K562 (cell line): Measurements from ENCODE around the gene PTPRB. TPM values are rescaled to one million over a fixed set of nuclear protein-coding genes. Genes with fewer than 3 reads are reported as not detected.

Experiments
- DEAF1 ChIP-seq: fragments of 450-650 bp; formaldehyde crosslinking; IDR thresholded peaks from 2 replicates; pipeline ENCODE4 v1.4.0; 2020; ENCODE audit warnings: mild to moderate bottlenecking, moderate library complexity
- GTF2B ChIP-seq: IDR thresholded peaks from 2 replicates; pipeline ENCODE4 v1.6.1; 2011; ENCODE audit not compliant: insufficient read length; ENCODE audit errors: extremely low read depth
- JUNB ChIP-seq: fragments of 450-650 bp; formaldehyde crosslinking; conservative IDR thresholded peaks from 2 replicates; pipeline ENCODE4 v1.4.0; 2020; ENCODE audit warnings: mild to moderate bottlenecking
- MTA2 ChIP-seq: fragments of 450-650 bp; IDR thresholded peaks from 2 replicates; pipeline ENCODE4 v1.6.1; 2016; ENCODE audit warnings: low read depth
- POLR2A ChIP-seq: fragments of 450-650 bp; conservative IDR thresholded peaks from 2 replicates; pipeline ENCODE4 v1.6.1; 2016
- THRAP3 ChIP-seq: fragments of 450-650 bp; IDR thresholded peaks from 2 replicates; pipeline ENCODE4 v1.6.1; 2016; ENCODE audit warnings: mild to moderate bottlenecking, inconsistent platforms, borderline replicate concordance
- ZBTB26 ChIP-seq: fragments of 450-650 bp; formaldehyde crosslinking; IDR thresholded peaks from 2 replicates; pipeline ENCODE4 v1.4.0; 2022; ENCODE audit warnings: missing genetic modification characterization
- ZBTB5 ChIP-seq: fragments of 450-650 bp; IDR thresholded peaks from 2 replicates; pipeline ENCODE4 v1.6.1; 2017; ENCODE audit warnings: antibody characterized with exemption
- ZNF134 ChIP-seq: fragments of 250-450 bp; sonication (Bioruptor Pico); conservative IDR thresholded peaks from 2 replicates; pipeline ENCODE4 v1.4.0; 2020
- polyA plus RNA-seq, 8 experiments: library from polyadenylated mRNA; depleted of rRNA in 4 of 8; stranded (reverse) in 5 of 8; unstranded in 3 of 8; fragments of >200 nt; fragmentation: Nextera tagmentation in 2 of 8; fragmentation: Illumina TruSeq in 1 of 8; extraction: Ambion mirVana in 2 of 8; extraction: Trizol in 1 of 8; gene quantifications; 2 replicates each; pipeline versions ENCODE4 v1.2.1 to v1.2.3, GENCODE V29; 2011 to 2014; ENCODE audit warnings: inconsistent platforms in 1 of 8, missing spikeins in 1 of 8
- total RNA-seq, 7 experiments: library from RNA; depleted of rRNA in 6 of 7; stranded (reverse); fragments of >200 nt in 6 of 7; fragmentation: Illumina TruSeq in 2 of 7; extraction: Trizol in 2 of 7; gene quantifications; 2 replicates each; pipeline versions ENCODE4 v1.2.1 to v1.2.3, GENCODE V29; 2011 to 2021; ENCODE audit warnings: low replicate concordance in 1 of 7

The PTPRB gene
- total and polyA plus RNA-seq, 9 of the 15 experiments (the other 6 are each of a cell fraction or from before 2014, with no cell fraction given) = 0.46 to 5.9 (median 3.1) TPM

- no peak for TF ChIP-seq JUNB (CRISPR knock-in tag)
- TF ChIP-seq GTF2B = no peak
- no peak for TF ChIP-seq DEAF1 (CRISPR knock-in tag)
- TF ChIP-seq THRAP3 = no peak
- TF ChIP-seq MTA2 = no peak
- no peak for TF ChIP-seq ZBTB26 (CRISPR knock-in tag)
- no peak for TF ChIP-seq ZBTB5
- no peak for TF ChIP-seq POLR2A
- no peak for TF ChIP-seq ZNF134
Measured at GRCh38 chr12:70508178-70508577, 129.1 kb downstream of the PTPRB start (continued).
